GM19193 (cell line): ENCODE measurements around the gene ATP11C.

Source experiments
- POLR2A ChIP-seq: IDR thresholded peaks from 4 replicates; pipeline ENCODE4 v1.6.1; 2011; ENCODE audit not compliant: insufficient read depth, insufficient read length; ENCODE audit errors: extremely low read depth

Gene ATP11C

GRCh38 chrX:139889760-139890159, 43.1 kb downstream of the ATP11C start:
- TF ChIP-seq POLR2A = no peak

DNA sequence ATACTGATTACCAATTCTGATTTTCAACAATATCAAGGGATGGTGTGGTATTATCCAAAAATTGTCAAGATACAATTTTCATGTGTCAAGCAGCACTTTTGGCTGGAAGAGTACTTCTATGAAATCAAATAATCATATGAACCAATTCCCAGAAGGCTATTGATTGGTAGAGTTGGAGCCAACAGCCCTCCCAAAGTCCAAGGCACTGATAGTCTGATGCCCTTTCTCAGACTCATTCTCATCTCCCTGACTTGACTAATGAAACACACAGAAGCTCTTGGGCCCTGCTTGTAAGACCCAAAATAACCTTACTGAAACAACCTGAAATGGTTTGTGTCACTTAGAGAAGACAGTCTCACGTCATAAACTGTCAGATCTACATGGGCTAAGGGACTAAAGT, 48.9 kb downstream of the ATP11C start:
- TF ChIP-seq POLR2A = no peak

DNA sequence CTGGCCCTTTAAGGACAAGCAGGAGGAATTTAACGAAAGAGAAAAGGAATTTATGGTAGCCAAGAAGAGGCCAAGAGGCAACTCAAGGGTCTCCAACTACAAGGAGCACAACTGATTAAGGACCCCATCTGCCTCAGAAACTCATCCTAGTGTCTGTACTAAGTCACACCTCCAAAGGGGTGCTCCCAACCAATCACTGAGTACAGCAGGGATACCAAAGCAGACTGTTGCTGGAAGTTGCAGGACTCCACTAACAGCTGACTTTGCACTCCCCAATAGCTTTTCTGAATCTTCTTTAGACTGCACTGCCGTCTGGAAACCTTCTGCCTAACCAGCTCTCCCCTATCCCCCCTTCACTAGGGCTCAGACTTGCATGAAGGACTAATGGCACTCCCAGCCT, 50.6 kb downstream of the ATP11C start:
- TF ChIP-seq POLR2A = no peak

GRCh38 chrX:139881572-139881971, 51.3 kb downstream of the ATP11C start:
- TF ChIP-seq POLR2A = no peak

DNA sequence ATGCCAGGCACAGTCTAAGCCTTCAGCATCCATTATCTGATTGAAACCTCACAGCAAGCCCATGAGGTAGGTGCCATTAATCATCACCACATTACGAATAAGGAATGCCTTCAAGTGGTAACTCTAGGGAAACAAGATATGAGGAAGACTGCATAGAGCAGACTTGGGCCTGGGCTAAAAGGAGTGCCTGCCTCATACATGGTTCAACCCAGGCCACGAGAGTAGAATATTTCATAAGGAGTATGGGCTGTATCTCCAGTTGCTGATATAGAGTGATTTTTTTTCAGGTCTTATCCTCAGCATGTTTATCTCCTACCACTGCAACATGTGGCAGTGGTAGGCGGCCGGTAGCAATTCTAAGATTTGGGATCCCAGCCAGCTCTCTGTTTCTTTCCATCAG, 51.7 kb downstream of the ATP11C start:
- no peak for TF ChIP-seq POLR2A

- no peak for TF ChIP-seq POLR2A
Observed at GRCh38 chrX:139877710-139878414, 55.0 kb downstream of the ATP11C start.

GRCh38 chrX:139875841-139876240, 57.0 kb downstream of the ATP11C start:
- no peak for TF ChIP-seq POLR2A

GRCh38 chrX:139869796-139870195, 63.1 kb downstream of the ATP11C start:
- no peak for TF ChIP-seq POLR2A

GRCh38 chrX:139864640-139865039, 68.2 kb downstream of the ATP11C start:
- TF ChIP-seq POLR2A = no peak

GRCh38 chrX:139862208-139862607, 70.6 kb downstream of the ATP11C start:
- no peak for TF ChIP-seq POLR2A

DNA sequence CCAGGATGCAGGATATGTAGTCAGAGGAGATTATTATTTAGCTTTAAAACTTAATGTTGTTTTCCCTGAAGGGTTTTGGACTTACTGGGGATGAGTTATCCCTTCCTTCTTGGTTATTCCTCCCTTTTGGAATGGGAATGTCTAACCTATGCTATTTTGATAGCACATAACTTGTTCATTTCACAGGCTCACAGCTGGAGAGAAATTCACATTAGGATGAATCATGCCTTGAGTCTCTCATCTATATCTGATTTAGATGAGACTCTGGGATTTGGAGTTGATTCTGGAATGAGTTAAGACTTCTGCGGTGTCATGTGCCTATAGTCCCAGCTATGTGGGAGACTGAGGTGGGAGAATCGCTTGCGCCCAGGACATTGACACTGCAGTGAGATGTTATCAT, 81.1 kb downstream of the ATP11C start:
- TF ChIP-seq POLR2A = no peak

DNA sequence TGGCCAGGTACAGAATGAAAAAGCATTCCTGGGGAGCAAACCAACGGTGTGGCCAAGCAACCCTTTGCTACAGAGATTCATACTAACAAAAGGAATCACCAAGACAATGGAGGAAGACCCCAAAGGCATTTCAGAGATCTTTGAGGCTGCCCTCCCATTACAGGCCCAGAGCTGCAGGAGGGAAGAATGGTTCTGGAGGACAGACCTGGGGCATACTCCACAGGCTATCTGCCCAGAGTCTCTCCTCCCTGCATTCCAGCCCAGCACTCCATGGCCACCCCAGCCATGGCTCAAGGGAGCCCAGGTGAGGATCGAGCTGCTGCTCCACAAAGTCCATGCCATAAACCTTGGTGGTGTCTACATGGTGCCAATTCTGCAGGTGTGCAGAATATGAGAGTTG, 81.9 kb downstream of the ATP11C start:
- TF ChIP-seq POLR2A = no peak

- no peak for TF ChIP-seq POLR2A
Observed at GRCh38 chrX:139844884-139845283, 88.0 kb downstream of the ATP11C start.

DNA sequence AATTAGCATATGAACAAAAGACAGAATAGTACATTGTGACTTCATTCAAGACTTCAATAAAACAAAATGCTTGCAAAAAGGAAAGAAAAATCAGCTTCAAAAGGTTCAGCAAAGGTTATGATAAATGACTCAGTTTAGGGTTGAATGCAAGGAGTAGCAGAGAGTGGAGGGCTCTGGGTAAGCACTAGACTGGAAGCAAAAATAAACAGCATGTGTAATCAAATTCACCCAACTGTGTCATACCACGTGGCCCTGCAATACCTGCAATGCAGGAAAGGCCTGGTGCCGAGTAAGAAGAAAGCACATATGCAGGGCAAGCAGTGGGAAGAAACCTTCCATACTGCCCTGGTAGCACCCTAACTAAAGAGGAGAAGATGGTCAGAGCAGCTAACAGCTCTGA, 88.7 kb downstream of the ATP11C start:
- TF ChIP-seq POLR2A = no peak

DNA sequence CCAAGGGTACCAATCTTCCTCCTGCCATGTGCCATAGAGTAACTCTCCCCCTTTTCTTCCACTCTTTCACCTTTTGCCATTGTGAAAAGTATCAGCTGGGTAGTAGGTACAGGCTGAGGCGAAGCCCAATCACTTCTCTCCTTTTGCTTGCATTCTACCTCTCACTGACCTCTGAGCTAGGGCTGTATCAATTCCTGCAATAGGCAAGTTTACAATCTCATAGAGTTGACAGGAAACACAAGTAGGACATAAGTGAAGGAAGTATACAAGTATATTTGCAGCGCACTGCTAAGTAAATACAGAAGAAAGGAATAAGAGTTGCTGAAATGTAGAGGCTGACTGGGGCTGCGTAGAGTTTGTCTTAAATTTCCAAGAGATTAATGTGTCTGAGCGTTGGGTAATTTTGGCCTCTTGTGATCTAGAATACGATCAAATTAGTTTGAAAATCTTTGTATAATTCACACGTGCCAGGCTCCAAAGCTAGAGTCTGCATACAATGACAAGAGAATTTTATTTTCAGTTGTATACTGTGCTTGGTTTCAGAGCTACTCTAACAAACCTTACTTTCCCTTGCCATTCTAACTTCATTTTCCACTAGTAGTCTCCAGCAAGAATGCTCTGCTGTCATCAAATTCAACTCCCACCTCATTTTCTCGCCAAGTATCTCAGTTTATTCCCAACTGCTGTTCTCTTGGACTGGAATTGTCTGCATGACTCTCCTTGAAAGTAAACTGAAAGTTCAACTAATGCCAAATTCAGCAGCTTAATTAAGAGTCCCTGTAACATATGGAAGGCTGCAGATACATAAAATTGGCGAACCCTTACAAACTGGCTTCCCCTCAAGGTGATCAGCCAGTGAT, 90.3 kb downstream of the ATP11C start:
- no peak for TF ChIP-seq POLR2A

- no peak for TF ChIP-seq POLR2A
Observed at GRCh38 chrX:139834879-139835278, 98.0 kb downstream of the ATP11C start.
